Ishikawa (cell line): ENCODE data around the gene C2CD3.

Source experiments
- CEBPB ChIP-seq: IDR thresholded peaks from 2 replicates; pipeline ENCODE4 v1.6.1; 2012
- CREB1 ChIP-seq: IDR thresholded peaks from 2 replicates; pipeline ENCODE4 v1.6.1; 2012; ENCODE audit warnings: low read depth
- EGR1 ChIP-seq: IDR thresholded peaks from 2 replicates; pipeline ENCODE4 v1.6.1; 2012
- EP300 ChIP-seq: IDR thresholded peaks from 2 replicates; pipeline ENCODE4 v1.6.1; 2012; ENCODE audit warnings: borderline replicate concordance
- FOXM1 ChIP-seq: IDR thresholded peaks from 2 replicates; pipeline ENCODE4 v1.6.1; 2012; ENCODE audit warnings: low read depth, borderline replicate concordance
- NFIC ChIP-seq: IDR thresholded peaks from 2 replicates; pipeline ENCODE4 v1.6.1; 2012
- RAD21 ChIP-seq: IDR thresholded peaks from 2 replicates; pipeline ENCODE4 v1.6.1; 2012; ENCODE audit warnings: low read depth
- REST ChIP-seq: IDR thresholded peaks from 2 replicates; pipeline ENCODE4 v1.6.1; 2012; ENCODE audit warnings: low read depth, mild to moderate bottlenecking
- TEAD4 ChIP-seq: IDR thresholded peaks from 2 replicates; pipeline ENCODE4 v1.6.1; 2012
- USF1 ChIP-seq: IDR thresholded peaks from 2 replicates; pipeline ENCODE4 v1.6.1; 2012
- YY1 ChIP-seq: IDR thresholded peaks from 2 replicates; pipeline ENCODE4 v1.6.1; 2012; ENCODE audit warnings: low read depth
- ZBTB7A ChIP-seq: IDR thresholded peaks from 2 replicates; pipeline ENCODE4 v1.6.1; 2012; ENCODE audit warnings: low read depth
- TF ChIP-seq, protein P1 (sequence below): IDR thresholded peaks from 2 replicates; pipeline ENCODE4 v1.6.1; 2012

Gene C2CD3

GRCh38 chr11:73980001-73980961, 190.5 kb downstream of the C2CD3 start:
- TF ChIP-seq, protein P1, sequence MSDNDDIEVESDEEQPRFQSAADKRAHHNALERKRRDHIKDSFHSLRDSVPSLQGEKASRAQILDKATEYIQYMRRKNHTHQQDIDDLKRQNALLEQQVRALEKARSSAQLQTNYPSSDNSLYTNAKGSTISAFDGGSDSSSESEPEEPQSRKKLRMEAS = peak; percentile 26; the same call in 1 of the 2 replicates
- no peak for TF ChIP-seq CREB1

GRCh38 chr11:73978576-73979086, 192.2 kb downstream of the C2CD3 start:
- TF ChIP-seq EP300 = no peak

- TF ChIP-seq NFIC (no peak), RAD21 (no peak), EP300 (no peak), ZBTB7A (no peak), TEAD4 (no peak)
- TF ChIP-seq, protein P1 = no peak
Measured at GRCh38 chr11:73977856-73978519, 192.8 kb downstream of the C2CD3 start.

- TF ChIP-seq CREB1 (no peak), REST (no peak), ZBTB7A (no peak), FOXM1 (no peak), USF1 (no peak), CEBPB (no peak)
Measured at GRCh38 chr11:73976451-73977151, 194.2 kb downstream of the C2CD3 start.

GRCh38 chr11:73975479-73975757, 195.4 kb downstream of the C2CD3 start:
- TF ChIP-seq EGR1 (no peak), ZBTB7A (no peak), TEAD4 (no peak), CEBPB (no peak), YY1 (no peak)

- no peak for TF ChIP-seq REST
- no peak for TF ChIP-seq CEBPB
- TF ChIP-seq YY1 = no peak
Measured at GRCh38 chr11:73974604-73975478, 196.0 kb downstream of the C2CD3 start.
